HG03135 (cell line): ENCODE measurements around the gene SCRN1.
A peak's percentile ranks its signal among the peaks of the same experiment; 100 is the strongest.

ENCODE experiments used
- ATAC-seq: cut with Tn5 transposase; IDR thresholded peaks from one replicate; pipeline ENCODE4 v1.9.1; 2021; ENCODE audit warnings: mild to moderate bottlenecking, moderate library complexity; ENCODE audit not compliant: unreplicated experiment

Gene SCRN1

DNA sequence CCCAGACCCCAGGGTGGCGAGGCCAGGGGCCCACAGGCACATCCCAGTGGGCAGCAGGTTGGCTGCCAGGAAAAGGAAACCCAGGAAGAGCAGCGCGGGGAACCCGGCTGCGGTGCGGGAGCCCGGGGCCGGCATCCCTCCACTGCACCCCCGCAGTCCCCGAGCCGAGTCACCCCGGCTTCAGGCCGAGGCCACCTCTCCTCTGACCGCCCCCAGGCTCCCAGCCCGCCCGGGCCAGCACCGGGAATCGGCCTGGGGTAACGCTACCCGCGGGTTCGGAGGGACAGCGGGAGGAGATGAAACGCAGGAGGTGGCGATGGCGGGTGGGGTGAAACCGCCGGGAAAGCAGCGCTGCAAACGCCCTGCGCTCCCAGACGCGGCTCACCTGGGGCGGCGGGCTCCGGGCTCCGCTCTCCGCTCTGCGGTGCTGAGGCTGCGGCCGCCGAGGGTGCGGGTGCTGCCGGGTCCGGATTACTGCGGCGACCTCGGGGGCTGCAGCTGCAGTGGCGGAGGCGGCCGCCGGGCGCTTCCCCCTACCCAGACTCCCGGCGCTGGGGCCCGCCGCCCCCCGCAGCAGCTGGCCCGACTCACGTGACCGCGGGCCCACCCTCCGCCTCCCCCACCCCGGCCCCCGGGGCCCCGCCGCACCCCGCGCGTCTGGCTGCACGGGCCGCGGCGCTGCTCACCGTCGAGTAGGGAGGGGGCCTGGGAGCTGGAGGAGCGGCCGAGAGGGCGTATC lies at the start of gene SCRN1:
Gene SCRN1 (minus strand): TSS at position 545 of the 739 bp plus-strand sequence. CDS start 20,734 bp downstream, outside the sequence.
- ATAC-seq = peak; percentile 42

- no peak for ATAC-seq
Observed at GRCh38 chr7:30038196-30038980, 48.8 kb upstream of the SCRN1 start.

GRCh38 chr7:30036220-30036619 lies 46.6 kb upstream of the SCRN1 start:
- no peak for ATAC-seq

DNA sequence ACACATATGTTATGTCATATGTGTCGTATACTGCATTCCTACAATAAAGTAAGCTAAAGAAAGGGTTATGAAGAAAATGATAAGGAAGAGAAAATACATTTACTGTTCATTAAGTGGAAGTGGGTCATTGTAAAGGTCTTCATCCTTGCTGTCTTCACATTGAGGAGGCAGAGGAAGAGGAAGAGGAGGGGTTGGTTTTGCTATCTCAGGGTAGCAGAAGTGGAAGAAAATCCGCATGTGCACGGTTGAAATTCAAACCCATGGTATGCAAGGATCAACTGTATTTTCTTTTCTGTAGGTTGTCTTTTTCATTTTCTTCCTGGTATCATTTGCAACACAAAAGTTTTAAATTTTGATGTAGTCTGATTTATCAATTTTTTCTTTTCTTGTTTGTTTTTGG lies 44.9 kb upstream of the SCRN1 start:
- ATAC-seq = no peak

DNA sequence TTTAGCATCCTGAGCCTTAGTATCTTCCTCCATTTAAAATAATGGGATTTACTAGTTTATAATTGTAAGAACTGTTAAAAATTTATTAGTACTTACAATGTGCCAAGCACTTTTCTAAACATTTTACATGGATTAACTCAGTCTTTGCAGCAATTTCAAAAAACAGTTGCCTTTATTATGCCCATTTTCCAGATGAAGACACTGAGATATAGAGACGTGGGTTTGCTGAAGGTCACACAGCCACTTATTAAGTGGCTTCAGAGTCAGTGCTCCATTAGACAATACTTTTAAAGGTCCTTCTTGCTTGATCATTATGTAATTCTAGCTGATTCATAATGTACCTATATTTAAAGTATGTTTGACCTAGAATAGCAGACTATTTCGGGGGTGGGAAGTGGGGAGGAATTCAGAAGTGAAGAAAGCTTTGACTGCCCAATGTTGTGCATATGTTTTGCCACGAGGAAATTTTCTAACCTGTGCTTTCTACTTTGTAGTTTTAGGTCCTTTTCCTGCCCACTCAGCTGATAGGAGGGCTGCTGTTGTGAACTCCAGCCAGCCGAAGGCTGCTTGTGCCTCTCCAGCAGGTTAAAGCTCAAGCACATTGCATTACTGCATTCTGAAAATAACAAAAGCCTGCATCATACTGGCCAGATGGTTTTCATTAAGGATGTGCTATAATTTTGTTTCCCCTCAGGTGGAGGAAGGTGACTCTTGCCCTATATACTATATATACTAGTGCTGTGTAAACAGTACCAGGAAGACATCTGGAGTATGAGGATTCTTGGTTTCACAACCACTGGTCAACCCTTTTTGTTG lies 42.9 kb upstream of the SCRN1 start:
- ATAC-seq = no peak

DNA sequence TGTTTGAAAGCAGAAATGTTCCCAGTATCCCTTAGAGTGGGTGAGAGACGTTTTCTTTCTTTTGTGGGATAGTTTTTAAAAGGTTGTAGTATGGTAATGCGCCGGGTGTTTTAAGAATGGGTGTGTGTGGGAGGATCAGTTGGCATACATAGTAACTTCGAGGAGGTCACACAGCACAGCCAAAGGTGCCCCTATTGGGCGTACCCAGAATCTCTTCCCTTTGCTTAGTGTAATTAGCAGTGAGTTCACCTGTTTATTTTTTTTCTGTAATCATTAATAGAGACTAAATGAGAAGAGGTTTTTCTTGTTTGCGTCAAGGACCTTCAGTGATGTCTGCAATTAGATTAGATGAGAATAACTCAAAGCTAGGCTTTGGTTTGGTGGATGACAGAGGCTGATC lies 40.1 kb upstream of the SCRN1 start:
- ATAC-seq = no peak

- ATAC-seq = peak; percentile 22
Observed at GRCh38 chr7:30028749-30029635, 39.4 kb upstream of the SCRN1 start.

DNA sequence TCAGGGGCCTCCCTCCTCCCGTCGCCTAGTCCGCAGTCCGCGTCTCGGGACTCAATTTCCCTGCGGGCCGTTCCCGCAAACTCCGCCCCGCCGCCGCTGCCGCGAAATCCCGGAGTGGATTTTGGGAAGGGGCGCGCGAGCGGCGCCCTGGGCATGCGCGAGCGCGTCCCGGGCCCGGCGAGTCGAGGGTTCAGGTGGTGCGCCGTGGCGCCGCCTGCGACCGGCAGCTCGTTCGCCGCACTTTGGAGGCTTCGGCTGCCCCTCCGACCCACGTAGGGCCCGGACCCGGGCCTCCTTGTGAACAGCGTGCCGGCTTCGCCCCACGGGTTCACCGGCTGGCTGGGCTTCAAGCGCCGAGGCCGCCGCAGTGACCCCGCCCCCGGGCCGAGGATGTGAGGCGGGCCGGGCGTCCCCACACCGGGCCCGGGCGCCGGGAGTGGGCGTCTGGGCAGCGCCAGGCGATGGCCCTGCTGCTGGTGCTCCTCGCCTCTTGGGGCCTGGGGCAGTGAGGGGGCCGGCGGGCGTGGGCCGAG lies 38.7 kb upstream of the SCRN1 start, which contains the start of gene PLEKHA8:
Gene PLEKHA8 (plus strand): TSS at position 197 of the 533 bp plus-strand sequence. CDS start 351 bp downstream, outside the sequence.
- peak; percentile 43 for ATAC-seq

- ATAC-seq = peak; percentile 1
Observed at GRCh38 chr7:30027740-30028215, 38.2 kb upstream of the SCRN1 start.

GRCh38 chr7:30027065-30027456 lies 37.5 kb upstream of the SCRN1 start:
- ATAC-seq = peak; percentile 29

- peak; percentile 76 for ATAC-seq
Observed at GRCh38 chr7:30026229-30027064, 36.8 kb upstream of the SCRN1 start, which contains the start of gene FKBP14. FKBP14 (minus strand) TSS chr7:30026702; CDS start chr7:30026508, 194 bp downstream.

GRCh38 chr7:30023524-30023923 lies 33.9 kb upstream of the SCRN1 start:
- ATAC-seq = no peak

DNA sequence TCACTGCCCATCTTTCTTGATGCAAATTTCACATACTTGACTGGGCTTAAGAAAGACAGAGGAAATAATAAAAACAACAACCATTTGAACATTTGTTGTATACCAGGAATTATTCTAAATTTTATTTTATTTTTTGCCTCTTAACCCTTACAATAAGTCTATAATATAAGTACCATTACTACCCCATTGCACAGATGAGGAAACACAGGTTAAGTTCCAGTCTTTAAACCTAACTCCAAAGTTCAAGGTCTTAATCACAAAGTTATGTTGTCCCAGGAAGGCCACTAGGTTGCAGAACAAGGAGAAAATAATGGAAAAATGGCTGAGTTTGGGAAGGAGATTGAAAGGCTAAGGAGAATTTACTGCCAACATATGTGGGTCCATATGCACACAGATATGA lies 33.4 kb upstream of the SCRN1 start:
- no peak for ATAC-seq

DNA sequence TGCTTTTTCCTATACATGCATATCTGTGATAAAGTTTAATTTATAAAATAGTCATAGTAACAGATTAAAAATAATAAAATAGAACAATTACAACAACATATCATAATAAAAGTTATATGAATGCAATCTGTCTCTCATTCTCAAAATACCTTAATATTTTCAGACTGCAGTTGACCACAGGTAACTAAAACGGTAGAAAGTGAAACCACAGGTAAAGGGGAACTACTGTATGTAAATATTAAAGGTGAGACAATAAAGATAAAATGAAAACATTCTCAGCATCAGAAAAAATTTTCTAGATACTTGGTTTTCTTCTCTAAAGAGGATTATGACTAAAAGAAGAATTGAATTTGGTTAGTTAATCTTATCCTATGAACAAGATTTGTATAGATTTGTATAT lies 30.9 kb upstream of the SCRN1 start:
- no peak for ATAC-seq

GRCh38 chr7:30019960-30020359 lies 30.4 kb upstream of the SCRN1 start:
- ATAC-seq = no peak

DNA sequence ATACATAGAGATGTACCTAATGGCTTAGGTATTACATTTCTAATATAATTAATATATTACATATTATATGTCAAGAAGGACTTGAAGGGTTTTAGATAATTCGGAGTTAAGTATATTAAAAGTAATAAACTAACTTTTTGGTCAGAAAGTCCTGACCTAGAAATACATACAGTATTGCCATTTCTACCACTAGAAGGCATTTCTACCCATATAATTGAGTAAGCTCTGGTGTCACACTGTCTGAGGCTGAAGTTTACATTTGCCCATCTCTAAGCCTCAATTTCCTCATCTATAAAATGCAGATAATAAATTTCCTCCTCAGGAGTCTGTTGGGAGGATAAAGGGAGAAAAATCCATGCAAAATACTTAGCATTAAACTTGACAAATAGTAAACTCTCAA lies 29.8 kb upstream of the SCRN1 start:
- no peak for ATAC-seq

DNA sequence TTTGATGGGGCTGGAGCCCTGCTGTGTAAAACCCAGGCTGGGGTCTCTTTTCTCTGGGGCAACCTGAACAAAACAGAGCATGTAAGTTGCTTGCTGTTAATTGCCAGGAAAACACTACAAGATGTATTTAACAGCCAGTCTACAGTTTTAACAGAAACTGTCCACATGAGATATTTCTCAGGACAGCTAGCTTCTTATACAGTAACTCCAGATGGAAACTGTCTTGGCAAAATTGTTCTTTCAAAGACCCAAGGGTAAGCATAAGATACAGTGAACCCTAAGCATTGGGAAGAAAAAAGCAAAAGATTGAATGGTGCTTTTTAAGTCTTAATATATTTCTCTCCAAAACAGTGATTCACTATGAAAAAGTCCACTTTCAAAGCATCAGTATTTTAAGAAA lies 28.9 kb upstream of the SCRN1 start:
- no peak for ATAC-seq

DNA sequence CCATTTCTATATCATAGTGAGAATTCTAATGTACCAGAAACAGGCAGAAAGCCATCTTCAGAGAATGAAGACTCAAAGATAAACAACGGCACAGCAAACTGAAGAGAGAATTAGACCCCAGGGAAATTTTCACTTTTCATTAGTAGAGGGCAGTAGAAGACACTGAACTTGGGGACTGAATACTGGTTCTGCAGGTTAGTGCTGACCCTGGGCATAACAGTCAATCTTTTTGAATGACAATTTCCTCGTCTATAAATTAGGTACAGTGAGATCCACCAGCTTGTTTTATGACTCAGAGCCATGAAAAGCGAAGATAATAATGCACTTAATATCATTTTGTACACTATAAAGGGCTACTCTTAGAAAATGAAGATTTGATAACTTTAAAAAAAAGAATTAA lies 23.2 kb upstream of the SCRN1 start:
- no peak for ATAC-seq

GRCh38 chr7:30010021-30010420 lies 20.4 kb upstream of the SCRN1 start:
- ATAC-seq = no peak
